Body of pancreas (tissue), 4 donors: ENCODE results near the gene CMPK2. TPM values are rescaled to one million over a fixed set of nuclear protein-coding genes. Genes with fewer than 3 reads are reported as not detected.

ENCODE experiments used
- ATAC-seq: fragments of 150-250 bp; one replicate; pipeline ENCODE4 v1.9.1; 2016
- DNase-seq, 4 donors: peaks; one replicate each; pipeline ENCODE4 v3.0.0-alpha.2; 2019
- H3K27ac ChIP-seq, 4 donors: fragments of 200-600 bp; sonication (generic); 1 replicate in 3 of 4; 2 replicates in 1 of 4; pipeline versions ENCODE4 v1.5.1 to v1.6.1; 2016 to 2019; ENCODE audit warnings: mild to moderate bottlenecking in 1 of 4, mixed read lengths in 1 of 4, moderate library complexity in 1 of 4
- H3K27me3 ChIP-seq, 2 donors: fragments of 200-600 bp; sonication (generic); one replicate each; pipeline ENCODE4 v1.6.0; 2016; ENCODE audit warnings: mild to moderate bottlenecking in 1 of 2
- H3K36me3 ChIP-seq, 2 donors: fragments of 200-600 bp; sonication (generic); replicated peaks in 1 of 2; 2 replicates each; pipeline ENCODE4 v1.5.1; 2016; ENCODE audit warnings: low read depth in 2 of 2; ENCODE audit not compliant: insufficient read depth in 1 of 2
- H3K4me1 ChIP-seq: fragments of 200-600 bp; sonication (generic); one replicate; pipeline ENCODE4 v1.6.0; 2016
- H3K4me3 ChIP-seq, 2 donors: fragments of 200-600 bp; sonication (generic); 1 replicate in 1 of 2; 2 replicates in 1 of 2; pipeline ENCODE4 v1.5.1; 2016 to 2019
- H3K9me3 ChIP-seq, 3 donors: fragments of 200-600 bp; sonication (generic); 1 replicate in 2 of 3; 2 replicates in 1 of 3; pipeline ENCODE4 v1.5.1; 2016
- POLR2A ChIP-seq, 3 donors: fragments of 450-650 bp; IDR thresholded peaks; one replicate each; pipeline ENCODE4 v1.6.1; 2016; ENCODE audit warnings: antibody characterized with exemption in 3 of 3, mild to moderate bottlenecking in 2 of 3
- WGBS, 2 donors: methylation state at CpG; one replicate each; pipeline ENCODE4 v1.1.5; 2017; 5-methylcytosine and 5-hydroxymethylcytosine counted together
- intact Hi-C: fragments of 100-400 bp; cut with DNase I; formaldehyde crosslinking; loops from one replicate; pipeline ENCODE4 v1.15.1; 2023
- total RNA-seq, 2 donors: library from RNA; depleted of rRNA; stranded (reverse); fragments of >200 nt; gene quantifications; one replicate each; pipeline ENCODE4 v1.1.0, GENCODE V29; 2016
- TF ChIP-seq, protein P1 (sequence below), 7 experiments: fragments of 450-650 bp in 4 of 7; fragments of 200-600 bp in 3 of 7; sonication (generic) in 3 of 7; IDR thresholded peaks; one replicate each; pipeline ENCODE4 v1.5.1; 2016 to 2019; ENCODE audit warnings: antibody characterized with exemption in 7 of 7

The CMPK2 gene
- total RNA-seq, 2 donors from 2014 or later: 6.7 to 6.9 TPM

- intact Hi-C loops: no loop called here
- DNase-seq (no peak), ATAC-seq (no peak)
- Histone ChIP-seq H3K27me3 (no peaks in the 10 kb centered on the region), H3K4me3 (no peak overlapping the region), H3K27ac (no peak overlapping the region), H3K9me3 (peaks cover 0 to 14% (median 2%) of the 10 kb centered on the region in 3 donors), H3K4me1 (no peaks in the 10 kb centered on the region), H3K36me3 (peaks cover 3 to 10% of the 10 kb centered on the region in 2 donors)
- WGBS, 2 donors: 94 to 98% methylated on average over 2 of the region's 2 CpGs
- TF ChIP-seq POLR2A (IDR thresholded peaks at IDR 0.05): no peak
- TF ChIP-seq, protein P1, sequence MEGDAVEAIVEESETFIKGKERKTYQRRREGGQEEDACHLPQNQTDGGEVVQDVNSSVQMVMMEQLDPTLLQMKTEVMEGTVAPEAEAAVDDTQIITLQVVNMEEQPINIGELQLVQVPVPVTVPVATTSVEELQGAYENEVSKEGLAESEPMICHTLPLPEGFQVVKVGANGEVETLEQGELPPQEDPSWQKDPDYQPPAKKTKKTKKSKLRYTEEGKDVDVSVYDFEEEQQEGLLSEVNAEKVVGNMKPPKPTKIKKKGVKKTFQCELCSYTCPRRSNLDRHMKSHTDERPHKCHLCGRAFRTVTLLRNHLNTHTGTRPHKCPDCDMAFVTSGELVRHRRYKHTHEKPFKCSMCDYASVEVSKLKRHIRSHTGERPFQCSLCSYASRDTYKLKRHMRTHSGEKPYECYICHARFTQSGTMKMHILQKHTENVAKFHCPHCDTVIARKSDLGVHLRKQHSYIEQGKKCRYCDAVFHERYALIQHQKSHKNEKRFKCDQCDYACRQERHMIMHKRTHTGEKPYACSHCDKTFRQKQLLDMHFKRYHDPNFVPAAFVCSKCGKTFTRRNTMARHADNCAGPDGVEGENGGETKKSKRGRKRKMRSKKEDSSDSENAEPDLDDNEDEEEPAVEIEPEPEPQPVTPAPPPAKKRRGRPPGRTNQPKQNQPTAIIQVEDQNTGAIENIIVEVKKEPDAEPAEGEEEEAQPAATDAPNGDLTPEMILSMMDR (IDR thresholded peaks at IDR 0.05): no peak
These were observed 13.5 kb downstream of the CMPK2 start for GRCh38 chr2:6852195-6852594.

- Histone ChIP-seq H3K4me3 (no peak overlapping the region), H3K27me3 (no peaks in the 10 kb centered on the region), H3K36me3 (peaks cover 3 to 10% of the 10 kb centered on the region in 2 donors), H3K27ac (no peak overlapping the region), H3K9me3 (peaks cover 0 to 62% (median 5%) of the 10 kb centered on the region in 3 donors), H3K4me1 (no peaks in the 10 kb centered on the region)
- WGBS, 2 donors: 88 to 91% methylated on average over 5 to 6 of the region's 6 CpGs
- no peak for ATAC-seq
- DNase-seq: no peak
- intact Hi-C loops: no loop called here
- TF ChIP-seq, protein P1 (IDR thresholded peaks at IDR 0.05): no peak
- TF ChIP-seq POLR2A (IDR thresholded peaks at IDR 0.05): no peak
These were observed 18.6 kb downstream of the CMPK2 start for GRCh38 chr2:6846967-6847681.

GRCh38 chr2:6846540-6846939, 19.2 kb downstream of the CMPK2 start:
- WGBS, 2 donors: 77% methylated on average over 1 of the region's 1 CpG
- TF ChIP-seq POLR2A (IDR thresholded peaks at IDR 0.05): no peak
- Histone ChIP-seq H3K27ac (no peak overlapping the region), H3K9me3 (peaks cover 0 to 68% (median 5%) of the 10 kb centered on the region in 3 donors), H3K36me3 (peaks cover 3 to 10% of the 10 kb centered on the region in 2 donors), H3K4me1 (no peaks in the 10 kb centered on the region), H3K27me3 (no peaks in the 10 kb centered on the region), H3K4me3 (no peak overlapping the region)
- intact Hi-C loops: no loop called here
- DNase-seq (no peak), ATAC-seq (no peak)

DNA sequence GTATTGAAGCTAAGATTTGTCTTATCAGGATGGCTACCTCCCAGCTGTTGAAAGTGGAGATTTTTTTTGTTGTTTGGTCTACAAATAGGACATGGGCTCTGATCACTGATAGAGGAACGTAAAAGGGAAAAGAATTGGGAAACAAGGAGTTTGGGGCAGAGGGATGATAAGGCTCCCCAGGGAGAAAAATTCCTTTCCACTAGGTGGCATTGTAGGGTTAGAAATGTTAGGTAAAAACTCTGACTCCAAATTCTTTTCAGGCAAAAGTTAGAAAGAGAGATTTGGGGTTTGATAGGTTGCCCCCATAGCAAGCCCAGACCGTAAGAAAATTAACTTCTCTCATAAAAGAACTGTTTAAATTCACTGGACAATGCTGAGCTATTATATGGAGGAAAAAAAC, 19.8 kb downstream of the CMPK2 start:
- H3K9me3 ChIP-seq: peaks cover 0 to 68% (median 5%) of the 10 kb centered on the region in 3 donors
- no peaks in the 10 kb centered on the region for H3K27me3 ChIP-seq
- no peak overlapping the region for H3K27ac ChIP-seq
- ATAC-seq (no peak), DNase-seq (no peak)
- no peak overlapping the region for H3K4me3 ChIP-seq
- TF ChIP-seq, protein P1 (IDR thresholded peaks at IDR 0.05): no peak
- TF ChIP-seq POLR2A (IDR thresholded peaks at IDR 0.05): no peak
- WGBS, 2 donors: 73 to 79% methylated on average over 2 of the region's 2 CpGs
- peaks cover 3 to 6% of the 10 kb centered on the region in 2 donors for H3K36me3 ChIP-seq
- intact Hi-C loops: no loop called here
- H3K4me1 ChIP-seq: no peaks in the 10 kb centered on the region

GRCh38 chr2:6845312-6845711, 20.4 kb downstream of the CMPK2 start:
- Histone ChIP-seq H3K9me3 (peaks cover 0 to 65% (median 5%) of the 10 kb centered on the region in 3 donors), H3K4me3 (no peak overlapping the region), H3K27me3 (no peaks in the 10 kb centered on the region), H3K4me1 (no peaks in the 10 kb centered on the region), H3K27ac (no peak overlapping the region), H3K36me3 (peaks cover 3 to 6% of the 10 kb centered on the region in 2 donors)
- intact Hi-C loops: no loop called here
- WGBS, 2 donors: 64 to 79% methylated on average over 3 of the region's 3 CpGs
- ATAC-seq: no peak
- no peak for DNase-seq
- TF ChIP-seq POLR2A (IDR thresholded peaks at IDR 0.05): no peak
- TF ChIP-seq, protein P1 (IDR thresholded peaks at IDR 0.05): no peak
